Stomach (tissue), 9 donors: ENCODE measurements around the gene FAM219A. TPM values are rescaled to one million over a fixed set of nuclear protein-coding genes. Genes with fewer than 3 reads are reported as not detected.

Source experiments
- DNase-seq, 2 donors: peaks; one replicate each; pipeline versions ENCODE4 v3.0.0 to v3.0.0-alpha.2; 2013 to 2019
- H3K27ac ChIP-seq, 5 donors: fragments of 200-600 bp in 4 of 5; sonication (generic) in 4 of 5; one replicate each; pipeline ENCODE4 v1.5.1; 2013 to 2019; ENCODE audit warnings: mild to moderate bottlenecking in 1 of 5, moderate library complexity in 1 of 5
- H3K27me3 ChIP-seq, 3 donors: fragments of 200-600 bp; sonication (generic); one replicate each; pipeline ENCODE4 v1.5.1; 2017 to 2019; ENCODE audit warnings: mixed run types in 1 of 3
- H3K36me3 ChIP-seq, 4 donors: fragments of 200-600 bp; sonication (generic); 1 replicate in 3 of 4; 2 replicates in 1 of 4; pipeline ENCODE4 v1.5.1; 2016 to 2019
- H3K4me1 ChIP-seq, 4 donors: fragments of 200-600 bp; sonication (generic); one replicate each; pipeline ENCODE4 v1.5.1; 2016 to 2019
- H3K4me3 ChIP-seq, 4 donors: fragments of 200-600 bp; sonication (generic) in 3 of 4; one replicate each; pipeline ENCODE4 v1.5.1; 2016 to 2019; ENCODE audit warnings: mild to moderate bottlenecking in 1 of 4
- H3K9me3 ChIP-seq, 4 donors: fragments of 200-600 bp; sonication (generic); one replicate each; pipeline ENCODE4 v1.5.1; 2016 to 2019
- EP300 ChIP-seq: sonication (generic); formaldehyde crosslinking; IDR thresholded peaks from one replicate; pipeline ENCODE4 v1.6.1; 2017; ENCODE audit warnings: antibody characterized with exemption
- POLR2A ChIP-seq, 4 donors: fragments of 450-650 bp; IDR thresholded peaks; one replicate each; pipeline ENCODE4 v1.6.1; 2016; ENCODE audit warnings: antibody characterized with exemption in 4 of 4, control low read depth in 2 of 4, mild to moderate bottlenecking in 1 of 4, moderate library complexity in 1 of 4
- POLR2AphosphoS5 ChIP-seq, 3 donors: sonication (generic); formaldehyde crosslinking; IDR thresholded peaks; one replicate each; pipeline ENCODE4 v1.6.1; 2016; ENCODE audit warnings: antibody characterized with exemption in 3 of 3
- WGBS, 5 donors: extraction: QIAGEN DNeasy Blood & Tissue Kit in 3 of 5; methylation state at CpG; one replicate each; pipeline versions ENCODE4 v1.1.5 to v1.1.7; 2013 to 2018; 5-methylcytosine and 5-hydroxymethylcytosine counted together
- intact Hi-C: fragments of 100-400 bp; cut with DNase I; formaldehyde crosslinking; loops from one replicate; pipeline ENCODE4 v1.15.1; 2023; ENCODE audit warnings: low total_unique reads
- polyA plus RNA-seq, 3 donors: library from polyadenylated mRNA; stranded (reverse); fragments of 200-250 nt; gene quantifications; one replicate each; pipeline ENCODE4 v1.2.3, GENCODE V29; 2013
- total RNA-seq, 5 donors: library from RNA; depleted of rRNA; stranded (reverse); fragments of >200 nt; gene quantifications; one replicate each; pipeline versions ENCODE4 v1.1.0 to v1.2.3, GENCODE V29; 2014 to 2016
- TF ChIP-seq, protein P1 (sequence below), 7 experiments: fragments of 450-650 bp in 4 of 7; fragments of 200-600 bp in 3 of 7; sonication (generic) in 3 of 7; IDR thresholded peaks; one replicate each; pipeline ENCODE4 v1.5.1; 2016 to 2019; ENCODE audit warnings: antibody characterized with exemption in 7 of 7, control low read depth in 2 of 7, mild to moderate bottlenecking in 1 of 7
- donor health status: healthy with polysubstance abuse.
- donor health status: Bipolar disorder and iron deficiency.
- donor health status: healthy.

FAM219A gene
- total and polyA plus RNA-seq, 8 donors, result 2.3 to 12.1 (median 6.9) TPM

DNA sequence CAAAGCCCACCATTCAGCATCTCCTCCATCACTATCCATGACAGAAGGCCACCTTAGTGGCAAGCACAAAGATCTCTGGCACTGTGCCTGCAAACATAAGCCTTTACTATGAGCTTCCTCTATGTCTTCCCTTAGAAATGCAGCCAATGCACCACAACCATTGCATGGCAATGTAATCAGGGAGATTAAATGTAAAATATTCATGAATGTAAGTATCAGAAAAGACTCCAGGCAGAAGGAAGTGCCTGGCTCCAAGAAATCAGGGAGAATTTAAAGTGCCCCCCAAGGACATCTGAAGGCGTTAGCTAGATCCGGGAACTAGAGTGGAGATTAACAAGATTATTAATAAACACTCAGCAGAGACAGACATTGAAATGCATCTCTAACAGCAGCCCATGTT, 49.2 kb downstream of the FAM219A start:
- TF ChIP-seq, protein P1, sequence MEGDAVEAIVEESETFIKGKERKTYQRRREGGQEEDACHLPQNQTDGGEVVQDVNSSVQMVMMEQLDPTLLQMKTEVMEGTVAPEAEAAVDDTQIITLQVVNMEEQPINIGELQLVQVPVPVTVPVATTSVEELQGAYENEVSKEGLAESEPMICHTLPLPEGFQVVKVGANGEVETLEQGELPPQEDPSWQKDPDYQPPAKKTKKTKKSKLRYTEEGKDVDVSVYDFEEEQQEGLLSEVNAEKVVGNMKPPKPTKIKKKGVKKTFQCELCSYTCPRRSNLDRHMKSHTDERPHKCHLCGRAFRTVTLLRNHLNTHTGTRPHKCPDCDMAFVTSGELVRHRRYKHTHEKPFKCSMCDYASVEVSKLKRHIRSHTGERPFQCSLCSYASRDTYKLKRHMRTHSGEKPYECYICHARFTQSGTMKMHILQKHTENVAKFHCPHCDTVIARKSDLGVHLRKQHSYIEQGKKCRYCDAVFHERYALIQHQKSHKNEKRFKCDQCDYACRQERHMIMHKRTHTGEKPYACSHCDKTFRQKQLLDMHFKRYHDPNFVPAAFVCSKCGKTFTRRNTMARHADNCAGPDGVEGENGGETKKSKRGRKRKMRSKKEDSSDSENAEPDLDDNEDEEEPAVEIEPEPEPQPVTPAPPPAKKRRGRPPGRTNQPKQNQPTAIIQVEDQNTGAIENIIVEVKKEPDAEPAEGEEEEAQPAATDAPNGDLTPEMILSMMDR (IDR thresholded peaks at IDR 0.05), result no peak
- TF ChIP-seq POLR2A (IDR thresholded peaks at IDR 0.05) (no peak), POLR2AphosphoS5 (IDR thresholded peaks at IDR 0.05) (no peak), EP300 (no peak)
- DNase-seq, result no peak
- Histone ChIP-seq H3K4me1 (no peaks in the 10 kb centered on the region), H3K9me3 (no peaks in the 10 kb centered on the region), H3K27ac (no peak overlapping the region), H3K27me3 (no peaks in the 10 kb centered on the region), H3K4me3 (no peak overlapping the region), H3K36me3 (peaks cover 0 to 17% (median 17%) of the 10 kb centered on the region in 4 donors)
- 79 to 94% (median 87%) methylated on average over 2 of the region's 2 CpGs for WGBS, 5 donors
- intact Hi-C loops, result loop anchor here (10.0 kb wide), 1 partner anchor 176 kb away; the partner anchor contains the start of gene CNTFR

DNA sequence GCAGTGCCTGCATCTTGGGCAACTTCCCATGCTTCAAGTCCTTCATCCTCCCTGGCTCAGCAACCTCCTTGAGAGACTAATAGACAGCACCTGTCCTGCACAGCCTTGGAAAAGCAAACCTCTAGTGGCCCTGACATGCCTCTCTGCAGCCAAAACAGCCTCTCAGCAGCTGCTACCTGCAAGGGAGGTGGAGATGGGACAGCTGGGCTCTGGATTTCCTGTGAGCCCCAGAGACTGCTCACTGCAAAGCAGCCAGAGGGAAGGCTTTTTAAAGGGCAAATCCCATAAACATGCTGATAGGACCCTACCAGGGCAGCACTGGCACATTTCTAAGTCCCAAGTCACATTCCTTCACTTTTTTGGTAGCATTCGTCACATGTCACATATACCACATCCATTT, 50.2 kb downstream of the FAM219A start:
- Histone ChIP-seq H3K9me3 (no peaks in the 10 kb centered on the region), H3K4me1 (no peaks in the 10 kb centered on the region), H3K4me3 (no peak overlapping the region), H3K27ac (no peak overlapping the region), H3K27me3 (no peaks in the 10 kb centered on the region), H3K36me3 (peaks cover 3 to 22% (median 21%) of the 10 kb centered on the region in 4 donors)
- 95 to 100% (median 96%) methylated on average over 1 of the region's 1 CpG for WGBS, 5 donors
- DNase-seq, result no peak
- TF ChIP-seq POLR2A (IDR thresholded peaks at IDR 0.05), result no peak
- TF ChIP-seq, protein P1 (IDR thresholded peaks at IDR 0.05), result no peak
- no peak for TF ChIP-seq POLR2AphosphoS5 (IDR thresholded peaks at IDR 0.05)
- TF ChIP-seq EP300, result no peak
- intact Hi-C loops, result loop anchor here (10.0 kb wide), 1 partner anchor 177 kb away; the partner anchor contains the start of gene CNTFR

DNA sequence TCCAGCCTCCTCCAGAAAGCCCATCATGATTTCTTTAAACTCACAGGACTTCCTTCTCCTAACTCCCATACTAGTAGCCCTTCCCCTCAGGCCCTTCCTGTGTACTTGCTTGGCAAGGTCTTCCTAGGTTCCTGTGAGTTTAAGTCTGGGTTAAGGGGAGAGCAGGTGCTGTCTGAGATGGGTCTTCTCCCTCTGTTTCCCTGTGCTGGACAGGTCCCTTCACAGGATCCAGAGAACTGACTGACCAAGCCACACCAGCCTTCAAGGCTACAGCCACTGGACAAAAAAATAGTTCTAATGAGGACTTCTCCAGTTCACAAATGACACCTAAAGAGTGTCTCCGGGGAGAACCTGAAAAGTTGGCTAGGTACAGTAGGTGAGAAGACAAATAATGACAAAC, 52.2 kb downstream of the FAM219A start:
- WGBS, 5 donors, result 56 to 77% (median 73%) methylated on average over 1 of the region's 1 CpG
- TF ChIP-seq POLR2AphosphoS5 (IDR thresholded peaks at IDR 0.05) (no peak), EP300 (no peak), POLR2A (IDR thresholded peaks at IDR 0.05) (no peak)
- TF ChIP-seq, protein P1 (IDR thresholded peaks at IDR 0.05), result no peak
- intact Hi-C loops, result loop anchor here (10.0 kb wide), 1 partner anchor 179 kb away; the partner anchor contains the start of gene CNTFR

DNA sequence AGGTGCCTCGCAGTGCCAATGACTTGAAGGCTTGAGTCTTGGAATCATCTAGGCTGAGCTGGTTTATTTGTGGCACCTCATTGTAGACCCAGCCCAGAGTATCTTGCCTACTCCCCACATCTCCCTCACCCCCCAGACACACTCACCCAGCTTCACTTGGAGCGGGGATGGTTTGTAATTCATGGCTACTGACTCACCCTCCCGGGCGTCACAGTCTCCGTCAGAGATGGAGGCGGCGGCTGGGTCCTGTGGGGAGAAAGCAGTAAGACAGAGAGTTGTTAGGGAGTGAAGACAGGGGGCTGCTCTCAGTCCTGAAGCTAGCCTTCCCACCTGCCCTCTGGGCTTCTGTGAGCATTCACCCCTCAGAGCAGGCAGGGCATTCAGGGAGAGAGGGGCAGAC, 52.7 kb downstream of the FAM219A start:
- intact Hi-C loops, result loop anchor here (10.0 kb wide), 1 partner anchor 179 kb away; the partner anchor contains the start of gene CNTFR
- H3K36me3 ChIP-seq, result peaks cover 19 to 47% (median 45%) of the 10 kb centered on the region in 4 donors
- no peak overlapping the region for H3K27ac ChIP-seq
- no peak for TF ChIP-seq POLR2A (IDR thresholded peaks at IDR 0.05)
- TF ChIP-seq POLR2AphosphoS5 (IDR thresholded peaks at IDR 0.05), result no peak
- no peak for TF ChIP-seq EP300
- TF ChIP-seq, protein P1 (IDR thresholded peaks at IDR 0.05), result no peak
- H3K4me3 ChIP-seq, result no peak overlapping the region
- DNase-seq, result no peak
- H3K4me1 ChIP-seq, result no peaks in the 10 kb centered on the region
- no peaks in the 10 kb centered on the region for H3K9me3 ChIP-seq
- 90 to 96% (median 92%) methylated on average over 7 of the region's 7 CpGs for WGBS, 5 donors
- no peaks in the 10 kb centered on the region for H3K27me3 ChIP-seq

More for the DNA sequence above, 52.2 kb downstream of the FAM219A start:
- DNase-seq, result no peak
- H3K9me3 ChIP-seq, result no peaks in the 10 kb centered on the region
- no peak overlapping the region for H3K4me3 ChIP-seq
- H3K36me3 ChIP-seq, result peaks cover 14 to 42% (median 40%) of the 10 kb centered on the region in 4 donors
- no peak overlapping the region for H3K27ac ChIP-seq
- no peaks in the 10 kb centered on the region for H3K27me3 ChIP-seq
- no peaks in the 10 kb centered on the region for H3K4me1 ChIP-seq
